Endothelial cell of umbilical vein (primary cell): ENCODE measurements around the gene PHLDB2. TPM values are rescaled to one million over a fixed set of nuclear protein-coding genes. Genes with fewer than 3 reads are reported as not detected.

Experiments used
- BruUV-seq: library from RNA; stranded (reverse); fragments of 400-500 nt; replicated peaks from 2 replicates; lab custom pipeline; 2021; lab: Mats Ljungman, UMichigan
- CTCF ChIA-PET: fragments of 300-600, 350-600 bp; sonication (Branson Sonifier 250); formaldehyde crosslinking; loops from one replicate; lab custom pipeline; 2021; ENCODE audit warnings: antibody characterized with exemption, inconsistent platforms; lab: Charles Lee
- POLR2A ChIA-PET: fragments of 300-600, 350-600 bp; sonication (Branson Sonifier 250); formaldehyde crosslinking; loops from one replicate; lab custom pipeline; 2021; ENCODE audit warnings: antibody characterized with exemption, inconsistent platforms; lab: Charles Lee
- DNase-seq: peaks from one replicate; pipeline ENCODE4 v3.0.0-alpha.2; 2011; ENCODE audit warnings: low read depth, low spot score
- FAIRE-seq: peaks from 2 replicates; lab custom pipeline; 2011; peaks lifted over from hg19 to GRCh38; lab: Jason Lieb, UNC
- H2AFZ ChIP-seq: 2 replicates; pipeline ENCODE4 v1.6.0; 2012; ENCODE audit warnings: low read depth, low read length, control low read depth, inconsistent platforms
- H3K27ac ChIP-seq: 2 replicates; pipeline ENCODE4 v1.5.1; 2011; ENCODE audit warnings: low read depth, mild to moderate bottlenecking, control low read depth, low read length, moderate library complexity; ENCODE audit not compliant: insufficient read depth
- H3K27me3 ChIP-seq, 2 experiments: 2 replicates each; pipeline versions ENCODE4 v1.6.0 to v1.6.1; 2011; ENCODE audit warnings: low read length in 2 of 2, mixed read lengths in 1 of 2; ENCODE audit not compliant: control insufficient read depth in 2 of 2, insufficient read depth in 2 of 2
- H3K36me3 ChIP-seq, 2 experiments: 2 replicates in 1 of 2; 3 replicates in 1 of 2; pipeline ENCODE4 v1.5.1; 2011; ENCODE audit warnings: low read length in 2 of 2, mild to moderate bottlenecking in 1 of 2, moderate library complexity in 1 of 2; ENCODE audit not compliant: control insufficient read depth in 2 of 2, insufficient read depth in 2 of 2; ENCODE audit errors: extremely low read depth in 1 of 2
- H3K4me1 ChIP-seq: 3 replicates; pipeline ENCODE4 v1.5.1; 2011; ENCODE audit warnings: mild to moderate bottlenecking, low read length; ENCODE audit not compliant: control insufficient read depth, insufficient read depth; ENCODE audit errors: extremely low read depth
- H3K4me2 ChIP-seq: 2 replicates; pipeline ENCODE4 v1.6.1; 2011; ENCODE audit warnings: low read length, control low read depth, mixed read lengths; ENCODE audit not compliant: insufficient read depth
- H3K4me3 ChIP-seq, 3 experiments: fragments of 200-600 bp in 1 of 3; sonication (generic), shearing (Covaris generic) in 1 of 3; replicated peaks in 1 of 3; 2 replicates each; pipeline ENCODE4 v1.5.1; 2011 to 2016; ENCODE audit warnings: control low read depth in 3 of 3, low read length in 3 of 3, mild to moderate bottlenecking in 2 of 3, inconsistent platforms in 1 of 3, low read depth in 1 of 3, moderate library complexity in 1 of 3; ENCODE audit not compliant: insufficient read depth in 1 of 3
- H3K79me2 ChIP-seq: 2 replicates; pipeline ENCODE4 v1.6.0; 2012; ENCODE audit warnings: low read length, inconsistent platforms; ENCODE audit not compliant: control insufficient read depth, insufficient read depth
- H3K9ac ChIP-seq: replicated peaks from 2 replicates; pipeline ENCODE3; 2011; ENCODE audit warnings: low read length, control low read depth; ENCODE audit not compliant: insufficient read depth; ENCODE audit errors: extremely low read depth
- H3K9me1 ChIP-seq: replicated peaks from 3 replicates; pipeline ENCODE4 v1.6.0; 2011; ENCODE audit warnings: mild to moderate bottlenecking, low read length; ENCODE audit not compliant: control insufficient read depth, insufficient read depth; ENCODE audit errors: extremely low read depth
- H3K9me3 ChIP-seq: replicated peaks from 2 replicates; pipeline ENCODE4 v1.5.1; 2012; ENCODE audit warnings: low read length, inconsistent platforms; ENCODE audit not compliant: control insufficient read depth, insufficient read depth
- H4K20me1 ChIP-seq: replicated peaks from 2 replicates; pipeline ENCODE3; 2011; ENCODE audit warnings: mild to moderate bottlenecking, low read length; ENCODE audit not compliant: control insufficient read depth, insufficient read depth; ENCODE audit errors: extremely low read depth
- CTCF ChIP-seq, 2 donors: IDR thresholded peaks; 1 replicate in 1 of 2; 2 replicates in 1 of 2; pipeline ENCODE4 v1.5.1; 2011; ENCODE audit warnings: low read length in 2 of 2, mild to moderate bottlenecking in 2 of 2, moderate library complexity in 2 of 2, control low read depth in 1 of 2, inconsistent platforms in 1 of 2, low read depth in 1 of 2; ENCODE audit not compliant: insufficient read depth in 1 of 2; ENCODE audit errors: extremely low read depth in 1 of 2
- EZH2 ChIP-seq: IDR thresholded peaks from 2 replicates; pipeline ENCODE4 v1.6.1; 2012; ENCODE audit warnings: borderline replicate concordance, low read depth, mild to moderate bottlenecking, moderate library complexity, low read length, inconsistent platforms; ENCODE audit not compliant: severe bottlenecking
- FOS ChIP-seq: IDR thresholded peaks from 2 replicates; pipeline ENCODE4 v1.6.1; 2011; ENCODE audit warnings: mild to moderate bottlenecking, low read length, moderate library complexity, borderline replicate concordance; ENCODE audit not compliant: insufficient read depth
- GATA2 ChIP-seq: IDR thresholded peaks from 2 replicates; pipeline ENCODE4 v1.7.0; 2011; ENCODE audit warnings: low read depth, mild to moderate bottlenecking, moderate library complexity, mixed read lengths, low read length; ENCODE audit not compliant: insufficient read length, insufficient read depth
- JUN ChIP-seq: IDR thresholded peaks from 2 replicates; pipeline ENCODE4 v1.6.1; 2011; ENCODE audit warnings: borderline replicate concordance, low read depth; ENCODE audit not compliant: insufficient read length, insufficient read depth
- MAX ChIP-seq: IDR thresholded peaks from 2 replicates; pipeline ENCODE4 v1.6.1; 2011; ENCODE audit not compliant: insufficient read depth, insufficient read length
- MYC ChIP-seq: IDR thresholded peaks from one replicate; pipeline ENCODE4 v1.6.1; 2011; ENCODE audit warnings: mild to moderate bottlenecking, low read depth, low read length
- POLR2A ChIP-seq: IDR thresholded peaks from 2 replicates; pipeline ENCODE4 v1.6.1; 2012; ENCODE audit warnings: low read depth, mild to moderate bottlenecking, control low read depth, low read length
- POLR2AphosphoS5 ChIP-seq: IDR thresholded peaks from 2 replicates; pipeline ENCODE4 v1.6.1; 2012; ENCODE audit warnings: low read depth, mild to moderate bottlenecking, control low read depth, low read length, moderate library complexity; ENCODE audit not compliant: insufficient read depth
- dilution Hi-C: fragments of 300-500 bp; cut with MboI; formaldehyde crosslinking; loops from one replicate; pipeline ENCODE4 v1.15.0; 2019; ENCODE audit warnings: low sequenced_read_pairs; ENCODE audit not compliant: extremely low pct_ligation_motif_present
- intact Hi-C: fragments of 100-400 bp; cut with micrococcal nuclease; formaldehyde crosslinking; loops from one replicate; pipeline ENCODE4 v1.10.0; 2022
- polyA plus RNA-seq, 4 experiments: library from polyadenylated mRNA; depleted of rRNA in 3 of 4; stranded (reverse) in 3 of 4; unstranded in 1 of 4; fragments of >200 nt; gene quantifications; 2 replicates each; pipeline versions ENCODE4 v1.2.1 to v1.2.3, GENCODE V29; 2011 to 2012; ENCODE audit warnings: missing spikeins in 1 of 4
- total RNA-seq: library from RNA; stranded (reverse); gene quantifications from 2 replicates; pipeline ENCODE4 v1.2.3, GENCODE V29; 2021

PHLDB2 gene
- total and polyA plus RNA-seq, 2 donors (not counting 3 experiments of a cell fraction or from before 2014, with no cell fraction given), result 22.4 to 104 TPM

GRCh38 chr3:111820651-111821050 lies 38.4 kb upstream of the PHLDB2 start:
- DNase-seq (no peak), FAIRE-seq (no peak)
- intact Hi-C loops, result no loop called here
- Histone ChIP-seq H3K9ac (no peak overlapping the region), H4K20me1 (no peaks in the 10 kb centered on the region), H3K4me1 (no peaks in the 10 kb centered on the region), H3K4me3 (no peak overlapping the region), H2AFZ (no peak overlapping the region), H3K27me3 (no peaks in the 10 kb centered on the region), H3K79me2 (no peaks in the 10 kb centered on the region), H3K27ac (no peak overlapping the region), H3K9me3 (no peaks in the 10 kb centered on the region), H3K36me3 (no peaks in the 10 kb centered on the region), H3K4me2 (no peak overlapping the region), H3K9me1 (no peaks in the 10 kb centered on the region)
- ChIA-PET POLR2A (no interaction called here), CTCF (no interaction called here)
- BruUV-seq, result no TSS peak
- dilution Hi-C loops, result no loop called here
- no peak for TF ChIP-seq GATA2
- TF ChIP-seq POLR2AphosphoS5, result no peak
- no peak for TF ChIP-seq POLR2A
- TF ChIP-seq MYC, result no peak
- TF ChIP-seq FOS, result no peak
- TF ChIP-seq JUN, result no peak
- TF ChIP-seq EZH2, result no peak
- TF ChIP-seq MAX, result no peak
- no peak for TF ChIP-seq CTCF (IDR thresholded peaks at IDR 0.05; ENCODE audit: extremely low read depth in 1 of 2, insufficient read depth in 1 of 2, low read depth in 1 of 2, low read length in 2 of 2)
